Activated CD4-positive, alpha-beta T cell treated with anti-CD3 and anti-CD28 coated beads, Interleukin-2, amount 10 ng/mL, durations not matched to agents 7 days and 5 days (primary cell): ENCODE measurements around the gene ZRANB3. TPM values are rescaled to one million over a fixed set of nuclear protein-coding genes. Genes with fewer than 3 reads are reported as not detected.
"Not testable (repeated sequence)": the region's sequence is repeated elsewhere in the genome, so short reads cannot be mapped to it uniquely, and the experiment has no call there.

ENCODE experiments used
- CTCF ChIA-PET: fragments of 350-600 bp; sonication (Branson Sonifier 250); formaldehyde crosslinking; loops from one replicate; lab custom pipeline; 2021; ENCODE audit warnings: antibody characterized with exemption; lab: Charles Lee
- POLR2A ChIA-PET: fragments of 350-600 bp; sonication (Branson Sonifier 250); formaldehyde crosslinking; loops from one replicate; lab custom pipeline; 2021; ENCODE audit warnings: antibody characterized with exemption; lab: Charles Lee
- DNase-seq: peaks from one replicate; pipeline ENCODE4 v3.0.0-alpha.2; 2020
- H3K27ac Mint-ChIP-seq: one replicate; pipeline ENCODE4 v1.8.0; 2021; ENCODE audit warnings: mild to moderate bottlenecking, moderate library complexity, mixed read lengths
- H3K27me3 Mint-ChIP-seq: one replicate; pipeline ENCODE4 v1.8.0; 2021; ENCODE audit warnings: mixed read lengths
- H3K36me3 Mint-ChIP-seq: one replicate; pipeline ENCODE4 v1.8.0; 2021; ENCODE audit warnings: low read depth, mixed read lengths
- H3K4me1 Mint-ChIP-seq: one replicate; pipeline ENCODE4 v1.8.0; 2021; ENCODE audit warnings: mixed read lengths
- H3K4me3 Mint-ChIP-seq: one replicate; pipeline ENCODE4 v1.8.0; 2021; ENCODE audit warnings: mild to moderate bottlenecking, moderate library complexity, mixed read lengths
- H3K9me3 Mint-ChIP-seq: one replicate; pipeline ENCODE4 v1.8.0; 2021; ENCODE audit warnings: mixed read lengths
- total RNA-seq, 2 experiments: library from RNA; stranded (reverse); gene quantifications; one replicate each; pipeline ENCODE4 v1.2.3, GENCODE V29; 2021

Gene ZRANB3
- total RNA-seq, 2 experiments from 2014 or later, result 6.5 to 7.4 TPM

DNA sequence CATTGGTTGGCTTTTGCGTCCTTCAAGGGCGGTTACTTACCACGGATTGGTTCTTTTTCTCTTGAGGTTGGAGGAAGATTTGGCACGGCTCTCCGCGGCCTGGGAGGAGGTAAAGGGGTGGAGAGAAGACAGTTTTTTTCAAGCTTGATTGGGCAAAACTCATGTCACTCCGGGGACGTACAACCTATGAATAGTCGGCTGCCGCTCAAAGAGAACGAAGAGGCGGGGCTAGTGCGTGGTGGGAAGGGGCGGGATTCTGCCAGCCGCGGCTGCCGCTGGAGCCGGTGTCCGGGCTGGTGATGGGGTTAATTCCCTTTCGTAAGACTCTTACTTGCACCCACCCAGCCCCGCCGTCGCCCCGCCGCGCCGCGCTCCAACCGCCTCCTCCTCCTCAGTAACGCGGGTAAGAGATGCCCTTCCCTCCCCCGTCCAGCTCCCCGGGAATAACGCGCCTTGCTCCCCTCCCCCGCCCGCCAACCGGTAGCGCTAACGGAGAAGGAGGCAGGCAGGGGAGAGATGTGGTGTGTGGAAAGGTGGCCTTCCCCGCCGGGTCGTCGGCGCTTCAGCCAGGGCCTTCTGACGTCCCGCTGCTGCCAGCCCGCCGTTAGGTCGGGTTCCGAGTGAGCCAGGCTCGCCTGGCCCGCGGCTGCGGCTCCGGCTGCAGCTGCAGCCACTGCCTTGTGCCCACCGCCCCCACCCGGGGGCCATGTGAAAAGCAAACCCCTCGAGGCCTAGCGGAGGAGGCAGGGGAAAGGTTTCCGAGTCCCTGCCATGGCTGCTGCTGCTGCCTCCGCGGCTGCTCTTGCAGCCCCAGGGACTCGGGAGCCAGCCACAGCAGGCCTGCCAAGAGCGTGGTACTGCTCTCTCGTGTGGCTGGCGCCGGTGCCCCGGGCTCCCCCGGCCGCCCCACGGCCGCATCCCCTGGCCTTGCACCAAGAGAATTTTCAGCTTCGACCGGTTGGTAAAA, 496 bp upstream of the ZRANB3 start, which contains the start of gene R3HDM1:
Gene R3HDM1, plus strand, starts transcription at position 254 of the 967 bp plus-strand sequence. CDS start 73,362 bp downstream, outside the sequence.
- POLR2A ChIA-PET, result no interaction called here

DNA sequence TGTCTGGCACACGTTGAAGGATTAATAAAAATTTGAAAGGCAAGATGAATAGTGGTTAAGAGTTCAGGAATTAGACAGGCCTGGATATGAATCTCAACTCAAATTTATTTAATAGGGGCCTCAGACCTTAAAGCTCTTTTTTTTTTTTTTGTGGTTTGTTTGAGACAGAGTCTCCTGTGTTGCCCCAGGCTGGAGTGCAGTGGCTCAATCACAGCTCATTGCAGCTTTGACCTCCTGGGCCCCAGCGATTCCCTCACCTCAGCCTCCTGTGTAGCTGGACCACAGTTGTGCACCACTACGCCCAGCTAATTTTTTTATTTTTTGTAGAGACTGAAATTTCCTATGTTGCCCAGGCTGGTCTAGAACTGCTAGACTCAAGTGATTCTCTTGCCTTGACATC, 3.0 kb downstream of the ZRANB3 start:
- no peak overlapping the region for H3K27ac Mint-ChIP-seq
- no peaks in the 10 kb centered on the region for H3K9me3 Mint-ChIP-seq
- peaks cover 33% of the 10 kb centered on the region for H3K4me1 Mint-ChIP-seq
- no peak overlapping the region for H3K4me3 Mint-ChIP-seq
- DNase-seq, result no peak
- no peaks in the 10 kb centered on the region for H3K27me3 Mint-ChIP-seq
- POLR2A ChIA-PET, result no interaction called here
- H3K36me3 Mint-ChIP-seq, result peaks cover 5% of the 10 kb centered on the region
- CTCF ChIA-PET, result interaction anchor here (1.1 kb wide), 1 partner anchor 181 kb away, joined by 5 read pairs; no protein-coding TSS in a partner anchor

More for the DNA sequence above, 496 bp upstream of the ZRANB3 start, which contains the start of gene R3HDM1:
- peaks cover 40% of the 10 kb centered on the region for H3K4me1 Mint-ChIP-seq
- no peak within 1 kb of the TSS for H3K27ac Mint-ChIP-seq
- H3K27me3 Mint-ChIP-seq, result no peaks in the 10 kb centered on the region
- H3K36me3 Mint-ChIP-seq, result peaks cover 11% of the 10 kb centered on the region
- no peak within 1 kb of the TSS for H3K4me3 Mint-ChIP-seq
- peak; percentile 99 for DNase-seq
- CTCF ChIA-PET, result interaction anchor here (0.6 to 1.3 kb wide), 4 partner anchors 14 to 211 kb away, joined by 3 to 5 read pairs (median 3); no protein-coding TSS in a partner anchor
- H3K9me3 Mint-ChIP-seq, result no peaks in the 10 kb centered on the region

DNA sequence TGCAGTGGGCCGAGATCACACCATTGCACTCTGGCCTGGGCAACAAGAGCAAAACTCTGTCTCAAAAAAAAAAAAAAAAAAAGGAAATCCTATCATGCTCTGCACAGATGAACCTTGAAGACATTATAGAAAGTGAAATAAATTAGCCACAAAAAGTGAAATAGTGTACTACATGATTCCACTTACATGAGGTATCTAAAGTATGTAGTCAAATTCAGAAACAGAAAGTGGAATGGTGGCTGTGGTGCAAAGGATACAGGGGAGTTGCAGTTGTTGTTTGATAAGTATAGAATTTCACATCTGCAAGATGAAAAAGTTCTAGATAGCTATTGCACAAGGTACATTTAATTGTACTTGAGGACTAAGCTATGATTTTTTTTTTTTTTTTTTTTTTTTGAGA, 5.2 kb downstream of the ZRANB3 start:
- DNase-seq, result no peak
- H3K9me3 Mint-ChIP-seq, result no peaks in the 10 kb centered on the region
- peaks cover 25% of the 10 kb centered on the region for H3K4me1 Mint-ChIP-seq
- H3K27me3 Mint-ChIP-seq, result no peaks in the 10 kb centered on the region
- ChIA-PET CTCF (interaction anchor here (0.7 kb wide), 1 partner anchor 146 kb away, joined by 4 read pairs; no protein-coding TSS in a partner anchor), POLR2A (no interaction called here)
- H3K27ac Mint-ChIP-seq, result no peak overlapping the region
- H3K4me3 Mint-ChIP-seq, result no peak overlapping the region
- H3K36me3 Mint-ChIP-seq, result peaks cover 7% of the 10 kb centered on the region

DNA sequence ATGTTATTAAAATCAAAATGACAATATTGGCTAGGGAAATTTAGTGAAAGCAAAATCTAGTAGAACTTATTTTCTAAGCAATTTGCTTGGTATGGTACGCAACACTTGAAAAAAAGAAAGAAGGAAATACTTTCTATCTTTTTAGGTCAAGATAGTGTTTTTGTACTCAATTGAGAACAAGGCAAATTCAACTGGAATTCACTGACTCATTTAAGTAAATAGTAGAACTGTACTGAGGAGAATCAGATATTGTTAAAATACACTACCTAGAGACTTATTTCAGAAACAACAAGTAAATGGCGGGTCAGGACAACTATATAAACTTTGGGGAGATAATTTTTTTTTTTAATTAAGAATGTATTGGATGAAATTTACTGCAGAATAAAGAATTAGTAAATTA, 18.9 kb downstream of the ZRANB3 start:
- CTCF ChIA-PET, result no interaction called here
- POLR2A ChIA-PET, result no interaction called here
- Mint-ChIP-seq H3K9me3 (peaks cover 10% of the 10 kb centered on the region), H3K27me3 (no peaks in the 10 kb centered on the region), H3K4me3 (no peak overlapping the region), H3K36me3 (peaks cover 6% of the 10 kb centered on the region), H3K27ac (no peak overlapping the region), H3K4me1 (peaks cover 4% of the 10 kb centered on the region)
- DNase-seq, result no peak

DNA sequence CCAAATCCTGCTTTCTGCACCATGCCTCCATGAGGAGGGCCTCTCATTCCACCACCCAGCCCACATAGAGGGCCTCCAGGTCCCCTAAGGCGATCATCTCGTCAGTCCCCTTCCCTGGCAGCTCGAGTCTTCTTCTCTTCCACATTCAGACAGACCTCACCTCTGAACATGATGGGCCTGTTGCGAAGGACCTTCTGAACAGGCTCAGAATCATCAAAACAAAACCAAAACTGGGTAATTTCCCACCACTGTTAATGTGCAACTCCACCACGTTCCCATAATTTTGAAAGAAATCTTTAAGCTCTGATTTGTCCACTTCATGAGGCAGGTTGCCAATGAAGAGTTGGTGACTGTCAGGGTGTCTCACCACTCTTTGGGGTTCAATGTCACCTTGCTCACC, 20.4 kb downstream of the ZRANB3 start:
- H3K4me3 Mint-ChIP-seq, result no peak overlapping the region
- CTCF ChIA-PET, result no interaction called here
- no peak overlapping the region for H3K27ac Mint-ChIP-seq
- H3K36me3 Mint-ChIP-seq, result peaks cover 6% of the 10 kb centered on the region
- H3K9me3 Mint-ChIP-seq, result peaks cover 12% of the 10 kb centered on the region
- no peak for DNase-seq
- POLR2A ChIA-PET, result no interaction called here
- peaks cover 4% of the 10 kb centered on the region for H3K4me1 Mint-ChIP-seq
- no peaks in the 10 kb centered on the region for H3K27me3 Mint-ChIP-seq

DNA sequence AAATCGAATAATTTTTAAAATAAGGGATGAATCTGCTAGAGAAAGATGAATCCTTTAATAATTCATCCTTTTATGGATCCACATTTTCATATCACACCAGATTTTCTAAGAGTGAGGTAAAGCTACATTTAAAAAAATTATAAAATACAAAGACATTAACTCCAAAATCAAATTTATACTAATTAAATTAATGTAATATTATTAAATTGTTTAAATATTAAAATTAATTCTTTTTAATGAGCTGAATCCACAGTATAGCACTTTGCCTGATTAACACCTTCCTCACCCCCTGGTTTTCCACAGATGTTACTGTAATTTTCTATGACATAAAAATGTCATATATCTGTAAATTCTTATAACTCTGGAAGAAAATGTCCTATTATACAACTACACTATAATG, 26.2 kb downstream of the ZRANB3 start:
- no peaks in the 10 kb centered on the region for H3K27me3 Mint-ChIP-seq
- H3K9me3 Mint-ChIP-seq, result peaks cover 7% of the 10 kb centered on the region
- no peak overlapping the region for H3K27ac Mint-ChIP-seq
- no peak for DNase-seq
- no peak overlapping the region for H3K4me3 Mint-ChIP-seq
- H3K36me3 Mint-ChIP-seq, result peaks cover 15% of the 10 kb centered on the region
- ChIA-PET CTCF (no interaction called here), POLR2A (no interaction called here)
- H3K4me1 Mint-ChIP-seq, result no peaks in the 10 kb centered on the region

DNA sequence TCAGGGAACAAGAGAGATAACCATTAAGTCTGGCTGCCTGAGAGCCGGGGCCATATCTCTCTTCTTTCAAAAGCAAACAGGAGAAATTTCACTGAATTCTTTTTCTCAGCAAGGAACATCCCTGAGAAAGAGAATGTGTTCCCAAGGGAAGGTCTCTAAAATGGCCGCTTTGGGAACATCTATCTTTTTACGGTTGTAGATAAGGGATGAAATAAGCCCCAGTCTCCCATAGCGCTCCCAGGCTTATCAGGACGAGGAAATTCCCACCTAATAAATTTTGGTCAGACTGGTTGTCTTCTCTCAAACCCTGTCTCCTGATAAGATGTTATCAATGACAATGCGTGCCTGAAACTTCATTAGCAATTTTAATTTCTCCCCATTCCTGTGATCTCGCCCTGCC, 32.4 kb downstream of the ZRANB3 start:
- H3K4me3 Mint-ChIP-seq, H3K4me1 Mint-ChIP-seq, H3K27ac Mint-ChIP-seq, POLR2A ChIA-PET, CTCF ChIA-PET, DNase-seq, H3K27me3 Mint-ChIP-seq: not testable (repeated sequence)
- Mint-ChIP-seq H3K9me3 (peaks cover 20% of the 10 kb centered on the region), H3K36me3 (peaks cover 28% of the 10 kb centered on the region)

DNA sequence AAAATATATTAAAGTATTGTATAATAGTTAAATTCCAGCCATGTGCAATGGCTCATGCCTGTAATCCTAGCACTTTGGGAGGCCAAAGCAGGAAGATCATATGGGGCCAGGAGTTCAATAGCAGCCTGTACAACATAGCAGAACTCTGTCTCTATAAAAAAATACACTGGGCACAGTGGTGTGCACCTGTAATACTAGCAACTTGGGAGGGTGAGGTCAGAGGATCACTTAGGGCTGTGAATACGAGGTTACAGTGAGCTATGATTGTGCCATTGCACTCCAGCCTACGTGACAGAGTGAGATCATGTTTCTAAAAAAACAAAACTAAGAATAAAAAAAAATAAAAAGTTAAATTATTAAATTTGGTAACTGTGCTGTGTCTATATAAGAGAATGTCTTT, 36.1 kb downstream of the ZRANB3 start:
- H3K4me3 Mint-ChIP-seq, result no peak overlapping the region
- peaks cover 16% of the 10 kb centered on the region for H3K36me3 Mint-ChIP-seq
- ChIA-PET POLR2A (no interaction called here), CTCF (no interaction called here)
- no peaks in the 10 kb centered on the region for H3K27me3 Mint-ChIP-seq
- peaks cover 2% of the 10 kb centered on the region for H3K4me1 Mint-ChIP-seq
- peaks cover 18% of the 10 kb centered on the region for H3K9me3 Mint-ChIP-seq
- DNase-seq, result no peak
- no peak overlapping the region for H3K27ac Mint-ChIP-seq

DNA sequence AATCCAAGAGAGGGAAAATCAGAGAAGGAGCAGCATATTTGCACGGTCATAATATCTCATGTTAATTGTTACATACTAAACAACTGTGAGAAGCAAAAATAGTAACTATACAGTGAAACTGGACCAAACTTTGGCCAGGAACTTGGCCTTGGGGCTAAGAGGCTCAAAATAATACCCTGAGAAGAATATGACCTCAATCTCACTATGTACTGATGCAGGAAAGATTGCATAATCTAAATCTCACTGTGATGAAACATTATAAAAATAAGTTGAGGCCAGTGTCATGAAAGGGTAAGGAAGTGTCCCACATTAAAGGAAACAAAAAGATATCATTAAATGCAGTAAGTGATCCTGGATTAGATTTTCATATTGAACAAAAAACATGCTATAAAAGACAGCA, 36.5 kb downstream of the ZRANB3 start:
- Mint-ChIP-seq H3K27ac (no peak overlapping the region), H3K27me3 (no peaks in the 10 kb centered on the region), H3K4me1 (peaks cover 2% of the 10 kb centered on the region), H3K4me3 (no peak overlapping the region), H3K36me3 (peaks cover 14% of the 10 kb centered on the region), H3K9me3 (peaks cover 14% of the 10 kb centered on the region)
- DNase-seq, result no peak
- ChIA-PET POLR2A (no interaction called here), CTCF (no interaction called here)

DNA sequence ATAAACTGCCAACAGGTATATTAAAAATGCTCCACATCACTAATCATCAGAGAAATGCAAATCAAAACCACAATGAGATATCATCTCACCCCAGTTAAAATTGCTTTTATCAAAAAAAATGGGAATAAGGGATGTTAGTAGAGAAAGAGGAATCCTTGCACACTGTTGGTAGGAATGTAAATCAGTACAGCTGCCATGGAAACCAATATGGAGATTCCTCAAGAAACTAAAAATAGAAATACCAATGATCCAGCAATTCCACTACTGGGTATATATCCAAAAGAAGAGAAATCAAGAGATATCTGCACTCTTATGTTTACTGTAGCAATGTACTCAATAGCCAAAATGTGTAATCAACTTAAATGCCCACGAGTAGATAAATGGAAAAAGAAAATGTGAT, 40.6 kb downstream of the ZRANB3 start:
- Mint-ChIP-seq H3K27ac (no peak overlapping the region), H3K27me3 (no peaks in the 10 kb centered on the region), H3K36me3 (peaks cover 7% of the 10 kb centered on the region), H3K9me3 (peaks cover 5% of the 10 kb centered on the region), H3K4me1 (peaks cover 2% of the 10 kb centered on the region), H3K4me3 (no peak overlapping the region)
- no peak for DNase-seq
- ChIA-PET CTCF (no interaction called here), POLR2A (no interaction called here)

DNA sequence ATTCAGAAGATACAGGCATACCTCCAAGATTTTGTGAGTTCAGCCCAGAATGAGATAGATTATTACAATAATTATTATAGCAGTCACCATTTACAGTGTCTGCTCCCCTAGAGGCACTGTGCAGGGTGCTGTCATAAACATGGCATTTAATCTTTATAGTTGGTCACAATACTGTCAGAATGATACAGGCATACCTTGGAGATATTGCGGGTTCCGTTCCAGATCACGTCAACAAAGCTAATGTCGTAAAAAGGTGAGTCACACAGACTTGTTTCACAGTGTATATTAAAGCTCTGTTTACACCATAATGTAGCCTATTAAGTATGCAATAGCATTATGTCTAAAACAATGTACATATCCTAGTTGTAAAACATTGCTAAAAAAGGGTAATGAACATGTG, 45.6 kb downstream of the ZRANB3 start:
- POLR2A ChIA-PET, result no interaction called here
- no peak for DNase-seq
- no peak overlapping the region for H3K4me3 Mint-ChIP-seq
- no peaks in the 10 kb centered on the region for H3K27me3 Mint-ChIP-seq
- H3K27ac Mint-ChIP-seq, result no peak overlapping the region
- peaks cover 10% of the 10 kb centered on the region for H3K36me3 Mint-ChIP-seq
- H3K4me1 Mint-ChIP-seq, result no peaks in the 10 kb centered on the region
- H3K9me3 Mint-ChIP-seq, result peaks cover 7% of the 10 kb centered on the region
- CTCF ChIA-PET, result no interaction called here

DNA sequence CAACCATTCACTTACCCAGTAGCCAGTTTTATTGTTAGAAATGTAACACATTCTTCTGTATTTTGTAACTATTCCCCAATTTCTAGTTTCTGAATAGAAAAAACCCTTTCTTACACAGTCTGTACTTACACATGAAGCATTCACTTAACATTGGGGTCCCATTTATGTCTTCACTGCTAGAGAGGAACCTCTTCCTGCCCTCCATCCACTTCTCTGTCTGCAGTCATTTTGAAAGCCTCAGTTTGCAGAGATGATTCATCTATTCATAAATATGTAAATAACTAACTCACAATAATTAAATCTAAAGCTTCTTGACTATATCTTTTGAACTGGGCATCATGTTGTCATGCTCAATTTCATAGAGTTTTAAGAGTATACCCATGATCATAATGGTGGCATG, 55.9 kb downstream of the ZRANB3 start:
- H3K4me1 Mint-ChIP-seq, result no peaks in the 10 kb centered on the region
- no peak overlapping the region for H3K27ac Mint-ChIP-seq
- ChIA-PET CTCF (no interaction called here), POLR2A (no interaction called here)
- no peaks in the 10 kb centered on the region for H3K27me3 Mint-ChIP-seq
- no peaks in the 10 kb centered on the region for H3K36me3 Mint-ChIP-seq
- H3K4me3 Mint-ChIP-seq, result no peak overlapping the region
- no peaks in the 10 kb centered on the region for H3K9me3 Mint-ChIP-seq
- no peak for DNase-seq

DNA sequence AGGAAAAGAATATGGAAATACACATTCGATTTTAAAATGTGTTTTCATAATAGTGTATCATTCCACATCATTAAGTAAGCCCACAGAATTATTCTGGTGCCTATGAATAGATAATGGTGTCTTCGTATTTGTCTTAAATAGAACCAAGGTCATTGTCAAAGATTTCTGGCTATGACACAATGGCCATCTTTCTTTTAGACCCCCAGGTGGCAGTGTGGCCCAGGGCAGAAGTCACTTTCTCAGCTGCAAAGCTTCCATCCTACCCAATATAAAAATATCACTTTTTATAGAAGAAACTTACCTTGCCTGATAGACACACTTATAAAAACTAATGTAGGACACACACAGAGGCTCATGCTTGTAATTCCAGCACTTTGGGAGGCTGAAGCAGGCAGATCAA, 57.5 kb downstream of the ZRANB3 start:
- no peak overlapping the region for H3K27ac Mint-ChIP-seq
- ChIA-PET CTCF (interaction anchor here (0.6 to 1.8 kb wide), 5 partner anchors 23 to 244 kb away, joined by 3 to 7 read pairs (median 3); no protein-coding TSS in a partner anchor), POLR2A (no interaction called here)
- H3K27me3 Mint-ChIP-seq, result no peaks in the 10 kb centered on the region
- H3K4me3 Mint-ChIP-seq, result no peak overlapping the region
- H3K4me1 Mint-ChIP-seq, result no peaks in the 10 kb centered on the region
- no peaks in the 10 kb centered on the region for H3K9me3 Mint-ChIP-seq
- H3K36me3 Mint-ChIP-seq, result no peaks in the 10 kb centered on the region
- peak; percentile 22 for DNase-seq
